ENCODE data around the gene LYRM9.

- no peak for TF ChIP-seq CTCF (IDR thresholded peaks at IDR 0.05)
- no peak for TF ChIP-seq POLR2AphosphoS5 (IDR thresholded peaks at IDR 0.05)
Measured at GRCh38 chr17:27873746-27874145, 19.4 kb downstream of the LYRM9 start.
